Lung microvascular endothelial cell (primary cell): ENCODE data around the gene PER1. TPM values are rescaled to one million over a fixed set of nuclear protein-coding genes. Genes with fewer than 3 reads are reported as not detected.

Source experiments
- DNase-seq, 2 donors: peaks; one replicate each; pipeline versions ENCODE4 v3.0.0 to v3.0.0-alpha.2; 2010; ENCODE audit warnings: low read depth in 2 of 2
- total RNA-seq: library from RNA; depleted of rRNA; stranded (reverse); fragments of >200 nt; gene quantifications from 2 replicates; pipeline ENCODE4 v1.2.1, GENCODE V29; 2014

PER1 gene, protein sequence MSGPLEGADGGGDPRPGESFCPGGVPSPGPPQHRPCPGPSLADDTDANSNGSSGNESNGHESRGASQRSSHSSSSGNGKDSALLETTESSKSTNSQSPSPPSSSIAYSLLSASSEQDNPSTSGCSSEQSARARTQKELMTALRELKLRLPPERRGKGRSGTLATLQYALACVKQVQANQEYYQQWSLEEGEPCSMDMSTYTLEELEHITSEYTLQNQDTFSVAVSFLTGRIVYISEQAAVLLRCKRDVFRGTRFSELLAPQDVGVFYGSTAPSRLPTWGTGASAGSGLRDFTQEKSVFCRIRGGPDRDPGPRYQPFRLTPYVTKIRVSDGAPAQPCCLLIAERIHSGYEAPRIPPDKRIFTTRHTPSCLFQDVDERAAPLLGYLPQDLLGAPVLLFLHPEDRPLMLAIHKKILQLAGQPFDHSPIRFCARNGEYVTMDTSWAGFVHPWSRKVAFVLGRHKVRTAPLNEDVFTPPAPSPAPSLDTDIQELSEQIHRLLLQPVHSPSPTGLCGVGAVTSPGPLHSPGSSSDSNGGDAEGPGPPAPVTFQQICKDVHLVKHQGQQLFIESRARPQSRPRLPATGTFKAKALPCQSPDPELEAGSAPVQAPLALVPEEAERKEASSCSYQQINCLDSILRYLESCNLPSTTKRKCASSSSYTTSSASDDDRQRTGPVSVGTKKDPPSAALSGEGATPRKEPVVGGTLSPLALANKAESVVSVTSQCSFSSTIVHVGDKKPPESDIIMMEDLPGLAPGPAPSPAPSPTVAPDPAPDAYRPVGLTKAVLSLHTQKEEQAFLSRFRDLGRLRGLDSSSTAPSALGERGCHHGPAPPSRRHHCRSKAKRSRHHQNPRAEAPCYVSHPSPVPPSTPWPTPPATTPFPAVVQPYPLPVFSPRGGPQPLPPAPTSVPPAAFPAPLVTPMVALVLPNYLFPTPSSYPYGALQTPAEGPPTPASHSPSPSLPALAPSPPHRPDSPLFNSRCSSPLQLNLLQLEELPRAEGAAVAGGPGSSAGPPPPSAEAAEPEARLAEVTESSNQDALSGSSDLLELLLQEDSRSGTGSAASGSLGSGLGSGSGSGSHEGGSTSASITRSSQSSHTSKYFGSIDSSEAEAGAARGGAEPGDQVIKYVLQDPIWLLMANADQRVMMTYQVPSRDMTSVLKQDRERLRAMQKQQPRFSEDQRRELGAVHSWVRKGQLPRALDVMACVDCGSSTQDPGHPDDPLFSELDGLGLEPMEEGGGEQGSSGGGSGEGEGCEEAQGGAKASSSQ (N-terminal part only)
- 5.2 and 10.7 TPM in 2 replicates for total RNA-seq

DNA sequence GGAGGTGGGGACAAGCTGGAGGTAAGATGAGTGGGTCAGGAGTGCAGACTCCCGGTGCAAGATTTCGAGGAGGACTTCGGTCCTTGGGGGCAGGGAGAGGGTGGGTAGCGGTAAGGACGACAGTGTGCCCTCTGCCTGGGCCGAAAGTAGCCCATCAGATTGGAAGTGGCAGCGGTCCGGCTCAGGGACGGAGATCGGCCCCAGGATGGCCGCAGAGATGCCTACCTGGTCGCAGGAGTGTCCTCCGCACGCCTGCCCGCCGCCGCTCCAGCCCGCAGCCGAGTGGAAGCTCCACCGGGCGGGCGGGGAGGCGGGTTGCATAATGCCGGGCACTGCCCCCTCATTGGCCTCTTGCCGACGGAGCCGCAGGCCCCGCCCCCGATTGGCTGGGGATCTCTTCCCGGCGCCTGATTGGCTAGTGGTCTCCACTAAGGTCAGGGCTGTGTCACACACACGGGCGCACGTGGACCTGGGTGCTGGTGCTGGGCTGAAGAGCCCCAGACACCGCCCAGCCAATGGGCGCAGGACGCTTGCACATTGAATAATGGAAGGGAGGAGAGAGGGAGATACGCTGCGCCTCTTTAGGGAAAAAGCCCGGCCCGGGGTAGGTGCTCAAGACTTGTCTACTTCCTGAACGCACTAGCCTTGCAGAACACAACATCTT is at the start of gene PER1:
PER1 (minus strand) TSS at position 293 of the 664 bp plus-strand sequence. CDS start 1,698 bp downstream, outside the sequence.
- peak; percentile 95 for DNase-seq

- peak; percentile 93 to 94 for DNase-seq
Measured at GRCh38 chr17:8192070-8192815, 40.0 kb upstream of the PER1 start.

DNA sequence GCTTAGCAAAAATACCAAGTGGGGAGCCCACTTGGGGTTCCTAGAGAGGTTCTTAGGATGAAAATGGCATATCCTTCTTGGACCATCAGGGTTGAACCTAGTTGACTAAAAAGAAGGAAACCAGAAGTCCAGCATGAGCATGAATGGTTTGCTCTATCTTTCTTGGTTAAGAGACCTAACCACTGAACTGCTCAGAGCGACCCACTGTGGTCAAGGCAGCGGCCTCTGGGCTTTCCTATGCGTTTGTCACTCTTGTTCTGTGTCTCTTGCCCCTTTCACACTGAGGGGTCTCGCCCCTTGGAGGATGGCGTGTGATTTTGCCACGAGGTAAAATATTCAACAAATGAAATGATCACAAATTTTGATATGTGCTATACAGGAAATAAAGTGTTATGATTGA is 38.3 kb upstream of the PER1 start:
- no peak for DNase-seq

- peak; percentile 97 to 99 for DNase-seq
Measured at GRCh38 chr17:8189711-8190477, 37.7 kb upstream of the PER1 start, which contains the start of gene BORCS6. Gene BORCS6 (minus strand): TSS chr17:8190180. CDS start chr17:8190140, 40 bp downstream.

- DNase-seq = peak; percentile 42 to 45
Measured at GRCh38 chr17:8189041-8189710, 37.0 kb upstream of the PER1 start.

- DNase-seq = no peak
Measured at GRCh38 chr17:8188263-8188839, 36.1 kb upstream of the PER1 start.

DNA sequence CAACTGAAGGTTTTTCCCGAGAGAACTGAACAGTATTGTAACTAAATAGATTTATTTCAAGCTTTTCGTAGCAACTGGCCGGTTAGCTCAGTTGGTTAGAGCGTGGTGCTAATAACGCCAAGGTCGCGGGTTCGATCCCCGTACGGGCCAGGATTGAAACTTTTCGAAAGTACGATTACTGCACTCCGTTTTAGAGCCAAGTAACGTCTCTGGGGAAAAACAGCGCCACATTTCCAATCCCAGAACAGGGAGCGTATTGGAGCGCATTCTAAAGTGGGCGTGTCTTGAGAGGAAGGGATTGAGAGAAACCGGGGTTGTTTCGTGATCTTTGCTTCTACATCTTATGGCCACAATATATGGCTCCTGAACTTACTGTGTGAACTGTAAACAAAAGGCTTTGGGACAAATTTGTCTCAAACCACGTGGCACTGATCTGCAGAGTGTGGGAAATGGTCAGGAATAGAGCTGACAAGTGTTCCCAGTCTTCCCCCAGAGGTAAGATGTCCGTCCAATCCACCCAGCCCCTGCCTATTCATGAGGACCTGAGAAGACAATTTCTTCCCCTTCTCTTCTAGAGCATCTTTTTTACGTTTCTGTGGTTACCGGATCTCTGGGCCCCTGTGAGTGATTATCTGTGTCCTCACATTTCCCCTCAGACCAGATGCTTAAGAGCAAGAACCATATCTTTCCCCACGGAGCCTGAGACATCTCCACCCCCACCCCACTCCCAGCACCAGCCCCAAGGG is 35.5 kb upstream of the PER1 start:
- peak; percentile 97 to 98 for DNase-seq

DNA sequence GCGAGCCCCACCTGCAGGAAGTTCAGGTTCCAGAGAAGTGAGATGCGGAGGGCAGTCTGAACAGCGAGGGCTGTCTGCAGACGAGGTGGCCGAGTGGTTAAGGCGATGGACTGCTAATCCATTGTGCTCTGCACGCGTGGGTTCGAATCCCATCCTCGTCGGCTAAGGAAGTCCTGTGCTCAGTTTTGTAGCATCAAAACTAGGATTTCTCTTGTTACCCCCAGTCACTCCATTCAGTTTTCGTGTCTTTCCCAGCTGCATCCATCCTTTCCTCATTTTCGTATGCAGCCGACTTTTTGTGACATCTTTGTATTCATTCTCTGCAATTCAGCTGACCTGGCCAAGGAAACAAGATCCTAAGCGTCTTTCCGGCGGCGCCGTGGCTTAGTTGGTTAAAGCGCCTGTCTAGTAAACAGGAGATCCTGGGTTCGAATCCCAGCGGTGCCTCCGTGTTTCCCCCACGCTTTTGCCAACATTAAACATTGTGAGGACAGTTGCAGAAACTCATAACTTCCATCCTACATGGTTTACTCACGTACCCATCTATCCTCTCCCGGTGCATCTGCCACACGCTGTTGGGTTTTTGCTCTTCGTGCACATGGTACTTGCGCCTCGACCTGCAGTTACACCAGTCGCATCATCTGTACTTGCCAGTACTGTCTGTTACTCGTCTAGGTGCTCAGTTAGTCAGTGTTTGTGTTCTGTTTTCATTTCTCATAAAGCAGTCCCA is 34.7 kb upstream of the PER1 start:
- peak; percentile 95 to 96 for DNase-seq

GRCh38 chr17:8186446-8186786 is 34.2 kb upstream of the PER1 start:
- DNase-seq = no peak

GRCh38 chr17:8185582-8186445 is 33.6 kb upstream of the PER1 start:
- DNase-seq = peak; percentile 80 to 86

DNA sequence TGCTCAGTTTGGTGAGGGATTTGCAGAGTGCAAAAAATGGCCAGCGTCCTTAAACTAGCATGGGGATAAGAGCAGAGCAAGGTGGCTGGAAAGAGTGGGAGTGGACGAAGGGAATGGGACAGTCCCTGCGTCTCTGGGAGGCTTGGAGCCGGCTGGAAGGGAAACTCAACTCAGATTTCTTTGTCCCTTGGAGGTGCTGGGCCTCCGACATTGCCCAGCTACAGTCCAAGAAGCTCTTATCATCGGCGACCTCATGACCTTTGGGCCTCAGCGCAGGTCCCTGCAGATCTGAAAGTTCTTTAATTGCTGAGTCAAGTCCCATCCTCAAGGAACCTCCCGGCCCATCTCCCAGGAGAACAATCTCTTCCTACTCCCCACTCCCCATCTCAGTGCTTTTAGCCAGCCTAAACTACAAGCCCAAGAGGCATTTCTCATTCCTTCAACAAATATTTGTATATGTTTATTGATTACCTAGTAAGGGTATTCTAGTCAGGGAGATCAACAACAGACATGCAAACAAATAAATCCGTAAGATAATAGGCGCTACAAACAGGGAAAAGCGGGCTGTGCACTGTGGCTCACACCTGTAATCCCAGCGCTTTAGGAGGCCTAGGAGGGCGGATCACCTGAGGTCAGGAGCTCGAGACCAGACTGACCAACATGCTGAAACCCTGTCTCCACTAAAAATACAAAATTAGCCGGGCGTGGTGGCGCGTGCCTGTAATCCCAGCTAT is 25.0 kb upstream of the PER1 start:
- DNase-seq = no peak

DNA sequence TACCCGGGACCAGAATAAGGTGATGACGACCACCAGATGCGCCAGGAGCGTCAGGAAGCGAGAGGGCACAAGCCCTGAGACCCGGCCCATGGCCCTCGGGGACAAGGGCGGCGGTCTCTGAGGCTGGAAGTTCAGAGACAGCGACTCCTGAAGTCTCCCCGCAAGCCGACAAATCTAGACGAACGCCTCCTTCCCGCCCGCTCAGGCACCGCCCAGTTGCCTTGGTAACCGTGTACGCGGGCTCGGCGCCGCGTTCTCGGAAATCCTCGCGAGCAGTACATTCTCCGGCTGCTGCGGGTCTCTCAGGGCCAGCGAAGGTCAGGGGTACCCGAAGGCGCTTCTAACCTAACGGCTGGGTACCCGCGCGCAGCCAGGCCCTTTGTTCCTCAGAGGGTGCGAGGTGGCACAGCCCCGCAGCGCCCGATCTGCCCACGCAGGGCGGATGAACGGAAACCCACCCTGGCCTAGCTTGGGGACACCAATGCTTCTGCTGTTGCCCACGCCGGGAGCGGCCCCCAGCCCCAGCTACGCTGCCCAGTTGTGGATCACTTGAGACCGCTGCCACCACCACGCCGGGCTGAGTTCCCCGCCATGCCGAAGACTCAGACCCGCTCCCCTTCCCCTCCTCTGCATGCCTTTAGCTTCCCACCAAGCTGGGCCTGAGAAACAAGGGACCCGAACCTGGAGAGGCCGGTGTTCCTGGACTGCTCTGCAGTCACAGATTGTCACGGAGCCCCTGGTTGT is 24.2 kb upstream of the PER1 start, which contains the start of gene TMEM107:
TMEM107 (minus strand) TSS at position 184 of the 744 bp plus-strand sequence; CDS start at position 90, 94 bp downstream.
- peak; percentile 71 to 81 for DNase-seq

- DNase-seq = no peak
Measured at GRCh38 chr17:8175795-8176196, 23.6 kb upstream of the PER1 start.

DNA sequence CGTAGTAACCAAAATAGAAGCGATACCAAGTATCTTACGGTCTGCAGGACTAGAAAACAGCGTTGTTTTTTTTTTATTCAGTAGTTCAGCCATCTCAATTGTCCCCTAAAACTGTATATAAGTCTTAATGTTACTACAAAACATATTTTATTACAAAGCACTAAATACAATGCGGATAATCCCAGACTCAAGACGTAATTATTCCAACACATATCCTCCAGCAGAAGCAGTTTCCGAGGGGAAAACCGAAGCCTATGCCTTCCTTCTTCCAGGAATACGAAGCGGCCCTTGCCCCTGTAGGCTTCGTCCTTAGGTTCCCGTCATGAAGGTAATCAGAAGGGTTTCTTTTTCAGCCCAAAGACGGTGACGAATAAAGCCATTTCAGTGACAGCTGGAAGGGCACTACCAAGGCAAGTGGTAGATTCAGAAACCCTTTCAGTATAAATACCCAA is 21.7 kb upstream of the PER1 start:
- DNase-seq = no peak
